ENCODE measurements around the gene MROH8.
"Not testable (repeated sequence)": the region's sequence is repeated elsewhere in the genome, so short reads cannot be mapped to it uniquely, and the experiment has no call there.

The MROH8 gene

GRCh38 chr20:37165031-37165430, 14.3 kb downstream of the MROH8 start:
- Histone ChIP-seq H3K27me3 (ENCODE audit: control insufficient read depth, insufficient read depth, low read length) (no peaks in the 10 kb centered on the region), H3K36me3 (ENCODE audit: control insufficient read depth, insufficient read depth, low read length) (no peaks in the 10 kb centered on the region), H3K4me3 (ENCODE audit: low read depth, low read length) (no peak overlapping the region), H3K9ac (ENCODE audit: low read depth, low read length) (no peak overlapping the region), H3K4me1 (ENCODE audit: control insufficient read depth, insufficient read depth, low read length) (no peaks in the 10 kb centered on the region), H3K9me3 (ENCODE audit: control insufficient read depth, insufficient read depth, low read length) (no peaks in the 10 kb centered on the region)

GRCh38 chr20:37163832-37164554, 15.4 kb downstream of the MROH8 start:
- H3K4me3 ChIP-seq (ENCODE audit: low read depth, low read length) = no peak overlapping the region
- no peaks in the 10 kb centered on the region for H3K4me1 ChIP-seq (ENCODE audit: control insufficient read depth, insufficient read depth, low read length)
- H3K27me3 ChIP-seq (ENCODE audit: control insufficient read depth, insufficient read depth, low read length) = no peaks in the 10 kb centered on the region
- no peaks in the 10 kb centered on the region for H3K36me3 ChIP-seq (ENCODE audit: control insufficient read depth, insufficient read depth, low read length)
- no peak overlapping the region for H3K9ac ChIP-seq (ENCODE audit: low read depth, low read length)
- H3K9me3 ChIP-seq (ENCODE audit: control insufficient read depth, insufficient read depth, low read length) = no peaks in the 10 kb centered on the region

- no peak overlapping the region for H3K9ac ChIP-seq (ENCODE audit: low read depth, low read length)
- no peaks in the 10 kb centered on the region for H3K9me3 ChIP-seq (ENCODE audit: control insufficient read depth, insufficient read depth, low read length)
- no peak overlapping the region for H3K4me3 ChIP-seq (ENCODE audit: low read depth, low read length)
- no peaks in the 10 kb centered on the region for H3K4me1 ChIP-seq (ENCODE audit: control insufficient read depth, insufficient read depth, low read length)
- H3K36me3 ChIP-seq (ENCODE audit: control insufficient read depth, insufficient read depth, low read length) = no peaks in the 10 kb centered on the region
- H3K27me3 ChIP-seq (ENCODE audit: control insufficient read depth, insufficient read depth, low read length) = no peaks in the 10 kb centered on the region
These were observed 16.7 kb downstream of the MROH8 start for GRCh38 chr20:37162646-37163045.

- Histone ChIP-seq H3K27me3 (ENCODE audit: control insufficient read depth, insufficient read depth, low read length) (no peaks in the 10 kb centered on the region), H3K36me3 (ENCODE audit: control insufficient read depth, insufficient read depth, low read length) (no peaks in the 10 kb centered on the region), H3K9me3 (ENCODE audit: control insufficient read depth, insufficient read depth, low read length) (no peaks in the 10 kb centered on the region), H3K4me1 (ENCODE audit: control insufficient read depth, insufficient read depth, low read length) (no peaks in the 10 kb centered on the region), H3K4me3 (ENCODE audit: low read depth, low read length) (no peak overlapping the region), H3K9ac (ENCODE audit: low read depth, low read length) (no peak overlapping the region)
These were observed 17.4 kb downstream of the MROH8 start for GRCh38 chr20:37161830-37162549.

- no peak overlapping the region for H3K9ac ChIP-seq (ENCODE audit: low read depth, low read length)
- H3K4me3 ChIP-seq (ENCODE audit: low read depth, low read length) = no peak overlapping the region
- no peaks in the 10 kb centered on the region for H3K9me3 ChIP-seq (ENCODE audit: control insufficient read depth, insufficient read depth, low read length)
- H3K4me1 ChIP-seq (ENCODE audit: control insufficient read depth, insufficient read depth, low read length) = no peaks in the 10 kb centered on the region
- H3K27me3 ChIP-seq (ENCODE audit: control insufficient read depth, insufficient read depth, low read length) = no peaks in the 10 kb centered on the region
- H3K36me3 ChIP-seq (ENCODE audit: control insufficient read depth, insufficient read depth, low read length) = no peaks in the 10 kb centered on the region
These were observed 18.7 kb downstream of the MROH8 start for GRCh38 chr20:37160683-37161082.

GRCh38 chr20:37158248-37158647, 21.1 kb downstream of the MROH8 start:
- H3K4me1 ChIP-seq (ENCODE audit: control insufficient read depth, insufficient read depth, low read length) = no peaks in the 10 kb centered on the region
- H3K4me3 ChIP-seq (ENCODE audit: low read depth, low read length) = no peak overlapping the region
- H3K9me3 ChIP-seq (ENCODE audit: control insufficient read depth, insufficient read depth, low read length) = no peaks in the 10 kb centered on the region
- H3K27me3 ChIP-seq (ENCODE audit: control insufficient read depth, insufficient read depth, low read length) = no peaks in the 10 kb centered on the region
- no peaks in the 10 kb centered on the region for H3K36me3 ChIP-seq (ENCODE audit: control insufficient read depth, insufficient read depth, low read length)
- H3K9ac ChIP-seq (ENCODE audit: low read depth, low read length) = no peak overlapping the region

GRCh38 chr20:37155987-37156386, 23.4 kb downstream of the MROH8 start:
- no peaks in the 10 kb centered on the region for H3K9me3 ChIP-seq (ENCODE audit: control insufficient read depth, insufficient read depth, low read length)

GRCh38 chr20:37154684-37155298, 24.6 kb downstream of the MROH8 start:
- Histone ChIP-seq H3K9me3 (ENCODE audit: control insufficient read depth, insufficient read depth, low read length) (no peaks in the 10 kb centered on the region), H3K27me3 (ENCODE audit: control insufficient read depth, insufficient read depth, low read length) (no peaks in the 10 kb centered on the region), H3K36me3 (ENCODE audit: control insufficient read depth, insufficient read depth, low read length) (no peaks in the 10 kb centered on the region), H3K9ac (ENCODE audit: low read depth, low read length) (no peak overlapping the region), H3K4me1 (ENCODE audit: control insufficient read depth, insufficient read depth, low read length) (no peaks in the 10 kb centered on the region), H3K4me3 (ENCODE audit: low read depth, low read length) (no peak overlapping the region)

More at GRCh38 chr20:37155987-37156386, 23.4 kb downstream of the MROH8 start:
- Histone ChIP-seq H3K4me1 (ENCODE audit: control insufficient read depth, insufficient read depth, low read length) (no peaks in the 10 kb centered on the region), H3K36me3 (ENCODE audit: control insufficient read depth, insufficient read depth, low read length) (no peaks in the 10 kb centered on the region), H3K4me3 (ENCODE audit: low read depth, low read length) (no peak overlapping the region), H3K27me3 (ENCODE audit: control insufficient read depth, insufficient read depth, low read length) (no peaks in the 10 kb centered on the region), H3K9ac (ENCODE audit: low read depth, low read length) (no peak overlapping the region)

- no peaks in the 10 kb centered on the region for H3K36me3 ChIP-seq (ENCODE audit: control insufficient read depth, insufficient read depth, low read length)
- no peaks in the 10 kb centered on the region for H3K27me3 ChIP-seq (ENCODE audit: control insufficient read depth, insufficient read depth, low read length)
- no peaks in the 10 kb centered on the region for H3K4me1 ChIP-seq (ENCODE audit: control insufficient read depth, insufficient read depth, low read length)
- no peak overlapping the region for H3K9ac ChIP-seq (ENCODE audit: low read depth, low read length)
- H3K4me3 ChIP-seq (ENCODE audit: low read depth, low read length) = no peak overlapping the region
- no peaks in the 10 kb centered on the region for H3K9me3 ChIP-seq (ENCODE audit: control insufficient read depth, insufficient read depth, low read length)
These were observed 27.1 kb downstream of the MROH8 start for GRCh38 chr20:37152284-37152683.

- H3K9me3 ChIP-seq (ENCODE audit: control insufficient read depth, insufficient read depth, low read length) = no peaks in the 10 kb centered on the region
- H3K9ac ChIP-seq (ENCODE audit: low read depth, low read length) = no peak overlapping the region
- no peaks in the 10 kb centered on the region for H3K27me3 ChIP-seq (ENCODE audit: control insufficient read depth, insufficient read depth, low read length)
- no peaks in the 10 kb centered on the region for H3K4me1 ChIP-seq (ENCODE audit: control insufficient read depth, insufficient read depth, low read length)
- no peak overlapping the region for H3K4me3 ChIP-seq (ENCODE audit: low read depth, low read length)
- no peaks in the 10 kb centered on the region for H3K36me3 ChIP-seq (ENCODE audit: control insufficient read depth, insufficient read depth, low read length)
These were observed 27.8 kb downstream of the MROH8 start for GRCh38 chr20:37151529-37151928.

GRCh38 chr20:37150864-37151263, 28.5 kb downstream of the MROH8 start:
- not testable (repeated sequence) for H3K4me3 ChIP-seq (ENCODE audit: low read depth, low read length); H3K9me3 ChIP-seq (ENCODE audit: control insufficient read depth, insufficient read depth, low read length); H3K9ac ChIP-seq (ENCODE audit: low read depth, low read length); H3K27me3 ChIP-seq (ENCODE audit: control insufficient read depth, insufficient read depth, low read length); H3K36me3 ChIP-seq (ENCODE audit: control insufficient read depth, insufficient read depth, low read length); H3K4me1 ChIP-seq (ENCODE audit: control insufficient read depth, insufficient read depth, low read length)

GRCh38 chr20:37147250-37147649, 32.1 kb downstream of the MROH8 start:
- Histone ChIP-seq H3K9ac (ENCODE audit: low read depth, low read length) (no peak overlapping the region), H3K4me1 (ENCODE audit: control insufficient read depth, insufficient read depth, low read length) (no peaks in the 10 kb centered on the region), H3K27me3 (ENCODE audit: control insufficient read depth, insufficient read depth, low read length) (no peaks in the 10 kb centered on the region), H3K36me3 (ENCODE audit: control insufficient read depth, insufficient read depth, low read length) (no peaks in the 10 kb centered on the region), H3K4me3 (ENCODE audit: low read depth, low read length) (no peak overlapping the region), H3K9me3 (ENCODE audit: control insufficient read depth, insufficient read depth, low read length) (no peaks in the 10 kb centered on the region)
